ENCODE data around the gene CPHXL2. TPM values are rescaled to one million over a fixed set of nuclear protein-coding genes. Genes with fewer than 3 reads are reported as not detected.

The CPHXL2 gene
- total and polyA plus RNA-seq, 2 experiments from 2014 or later: not detected

DNA sequence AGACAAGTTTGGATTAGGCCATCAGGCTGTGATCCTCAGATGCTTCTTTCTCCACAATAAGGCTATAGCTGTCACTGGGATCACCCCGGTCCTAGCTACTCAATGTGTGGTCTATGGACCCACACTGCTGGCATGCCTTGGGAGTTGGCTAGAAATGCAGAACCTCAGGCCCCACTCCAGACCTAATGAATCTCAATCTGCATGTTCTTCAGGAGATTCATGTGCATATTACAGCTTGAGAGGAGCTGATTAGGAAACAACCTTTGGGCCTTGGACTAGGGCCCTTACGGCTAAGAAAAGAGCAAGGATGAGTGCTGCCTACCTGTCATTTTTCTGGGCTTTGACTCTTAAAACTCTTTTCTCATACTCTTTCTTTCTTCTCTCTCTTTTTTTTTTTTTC, 61.2 kb downstream of the CPHXL2 start:
- H3K27ac Mint-ChIP-seq: no peak overlapping the region
- Histone ChIP-seq H2AFZ (no peak overlapping the region), H3K4me3 (no peak overlapping the region), H3K4me1 (ENCODE audit: insufficient read depth) (no peaks in the 10 kb centered on the region), H3K36me3 (ENCODE audit: insufficient read depth) (peaks cover 46% of the 10 kb centered on the region), H3K4me2 (no peak overlapping the region), H3K27me3 (ENCODE audit: insufficient read depth) (no peaks in the 10 kb centered on the region), H3F3A (replicated peaks; ENCODE audit: low read depth) (no peaks in the 10 kb centered on the region), H4K20me1 (replicated peaks; ENCODE audit: insufficient read depth) (no peaks in the 10 kb centered on the region; the same call in none of the 2 replicates), H3K27ac (ENCODE audit: low read depth) (no peak overlapping the region), H3K9me2 (ENCODE audit: insufficient read depth) (no peaks in the 10 kb centered on the region), H3K79me2 (replicated peaks; ENCODE audit: insufficient read depth) (no peaks in the 10 kb centered on the region)
- H3K4me1 Mint-ChIP-seq: no peaks in the 10 kb centered on the region
- no peak for TF ChIP-seq STAT1 (IDR thresholded peaks at IDR 0.05; ENCODE audit: unreplicated experiment)
- no peak for TF ChIP-seq EZH2 (IDR thresholded peaks at IDR 0.05; ENCODE audit: low read depth, unreplicated experiment)
- TF ChIP-seq, protein P1, sequence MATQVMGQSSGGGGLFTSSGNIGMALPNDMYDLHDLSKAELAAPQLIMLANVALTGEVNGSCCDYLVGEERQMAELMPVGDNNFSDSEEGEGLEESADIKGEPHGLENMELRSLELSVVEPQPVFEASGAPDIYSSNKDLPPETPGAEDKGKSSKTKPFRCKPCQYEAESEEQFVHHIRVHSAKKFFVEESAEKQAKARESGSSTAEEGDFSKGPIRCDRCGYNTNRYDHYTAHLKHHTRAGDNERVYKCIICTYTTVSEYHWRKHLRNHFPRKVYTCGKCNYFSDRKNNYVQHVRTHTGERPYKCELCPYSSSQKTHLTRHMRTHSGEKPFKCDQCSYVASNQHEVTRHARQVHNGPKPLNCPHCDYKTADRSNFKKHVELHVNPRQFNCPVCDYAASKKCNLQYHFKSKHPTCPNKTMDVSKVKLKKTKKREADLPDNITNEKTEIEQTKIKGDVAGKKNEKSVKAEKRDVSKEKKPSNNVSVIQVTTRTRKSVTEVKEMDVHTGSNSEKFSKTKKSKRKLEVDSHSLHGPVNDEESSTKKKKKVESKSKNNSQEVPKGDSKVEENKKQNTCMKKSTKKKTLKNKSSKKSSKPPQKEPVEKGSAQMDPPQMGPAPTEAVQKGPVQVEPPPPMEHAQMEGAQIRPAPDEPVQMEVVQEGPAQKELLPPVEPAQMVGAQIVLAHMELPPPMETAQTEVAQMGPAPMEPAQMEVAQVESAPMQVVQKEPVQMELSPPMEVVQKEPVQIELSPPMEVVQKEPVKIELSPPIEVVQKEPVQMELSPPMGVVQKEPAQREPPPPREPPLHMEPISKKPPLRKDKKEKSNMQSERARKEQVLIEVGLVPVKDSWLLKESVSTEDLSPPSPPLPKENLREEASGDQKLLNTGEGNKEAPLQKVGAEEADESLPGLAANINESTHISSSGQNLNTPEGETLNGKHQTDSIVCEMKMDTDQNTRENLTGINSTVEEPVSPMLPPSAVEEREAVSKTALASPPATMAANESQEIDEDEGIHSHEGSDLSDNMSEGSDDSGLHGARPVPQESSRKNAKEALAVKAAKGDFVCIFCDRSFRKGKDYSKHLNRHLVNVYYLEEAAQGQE (IDR thresholded peaks at IDR 0.05; ENCODE audit: unreplicated experiment): no peak
- TF ChIP-seq, protein P2, sequence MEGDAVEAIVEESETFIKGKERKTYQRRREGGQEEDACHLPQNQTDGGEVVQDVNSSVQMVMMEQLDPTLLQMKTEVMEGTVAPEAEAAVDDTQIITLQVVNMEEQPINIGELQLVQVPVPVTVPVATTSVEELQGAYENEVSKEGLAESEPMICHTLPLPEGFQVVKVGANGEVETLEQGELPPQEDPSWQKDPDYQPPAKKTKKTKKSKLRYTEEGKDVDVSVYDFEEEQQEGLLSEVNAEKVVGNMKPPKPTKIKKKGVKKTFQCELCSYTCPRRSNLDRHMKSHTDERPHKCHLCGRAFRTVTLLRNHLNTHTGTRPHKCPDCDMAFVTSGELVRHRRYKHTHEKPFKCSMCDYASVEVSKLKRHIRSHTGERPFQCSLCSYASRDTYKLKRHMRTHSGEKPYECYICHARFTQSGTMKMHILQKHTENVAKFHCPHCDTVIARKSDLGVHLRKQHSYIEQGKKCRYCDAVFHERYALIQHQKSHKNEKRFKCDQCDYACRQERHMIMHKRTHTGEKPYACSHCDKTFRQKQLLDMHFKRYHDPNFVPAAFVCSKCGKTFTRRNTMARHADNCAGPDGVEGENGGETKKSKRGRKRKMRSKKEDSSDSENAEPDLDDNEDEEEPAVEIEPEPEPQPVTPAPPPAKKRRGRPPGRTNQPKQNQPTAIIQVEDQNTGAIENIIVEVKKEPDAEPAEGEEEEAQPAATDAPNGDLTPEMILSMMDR (conservative IDR thresholded peaks at IDR 0.05; ENCODE audit: low read depth in 2 of 2): no peak
- TF ChIP-seq, protein P3, sequence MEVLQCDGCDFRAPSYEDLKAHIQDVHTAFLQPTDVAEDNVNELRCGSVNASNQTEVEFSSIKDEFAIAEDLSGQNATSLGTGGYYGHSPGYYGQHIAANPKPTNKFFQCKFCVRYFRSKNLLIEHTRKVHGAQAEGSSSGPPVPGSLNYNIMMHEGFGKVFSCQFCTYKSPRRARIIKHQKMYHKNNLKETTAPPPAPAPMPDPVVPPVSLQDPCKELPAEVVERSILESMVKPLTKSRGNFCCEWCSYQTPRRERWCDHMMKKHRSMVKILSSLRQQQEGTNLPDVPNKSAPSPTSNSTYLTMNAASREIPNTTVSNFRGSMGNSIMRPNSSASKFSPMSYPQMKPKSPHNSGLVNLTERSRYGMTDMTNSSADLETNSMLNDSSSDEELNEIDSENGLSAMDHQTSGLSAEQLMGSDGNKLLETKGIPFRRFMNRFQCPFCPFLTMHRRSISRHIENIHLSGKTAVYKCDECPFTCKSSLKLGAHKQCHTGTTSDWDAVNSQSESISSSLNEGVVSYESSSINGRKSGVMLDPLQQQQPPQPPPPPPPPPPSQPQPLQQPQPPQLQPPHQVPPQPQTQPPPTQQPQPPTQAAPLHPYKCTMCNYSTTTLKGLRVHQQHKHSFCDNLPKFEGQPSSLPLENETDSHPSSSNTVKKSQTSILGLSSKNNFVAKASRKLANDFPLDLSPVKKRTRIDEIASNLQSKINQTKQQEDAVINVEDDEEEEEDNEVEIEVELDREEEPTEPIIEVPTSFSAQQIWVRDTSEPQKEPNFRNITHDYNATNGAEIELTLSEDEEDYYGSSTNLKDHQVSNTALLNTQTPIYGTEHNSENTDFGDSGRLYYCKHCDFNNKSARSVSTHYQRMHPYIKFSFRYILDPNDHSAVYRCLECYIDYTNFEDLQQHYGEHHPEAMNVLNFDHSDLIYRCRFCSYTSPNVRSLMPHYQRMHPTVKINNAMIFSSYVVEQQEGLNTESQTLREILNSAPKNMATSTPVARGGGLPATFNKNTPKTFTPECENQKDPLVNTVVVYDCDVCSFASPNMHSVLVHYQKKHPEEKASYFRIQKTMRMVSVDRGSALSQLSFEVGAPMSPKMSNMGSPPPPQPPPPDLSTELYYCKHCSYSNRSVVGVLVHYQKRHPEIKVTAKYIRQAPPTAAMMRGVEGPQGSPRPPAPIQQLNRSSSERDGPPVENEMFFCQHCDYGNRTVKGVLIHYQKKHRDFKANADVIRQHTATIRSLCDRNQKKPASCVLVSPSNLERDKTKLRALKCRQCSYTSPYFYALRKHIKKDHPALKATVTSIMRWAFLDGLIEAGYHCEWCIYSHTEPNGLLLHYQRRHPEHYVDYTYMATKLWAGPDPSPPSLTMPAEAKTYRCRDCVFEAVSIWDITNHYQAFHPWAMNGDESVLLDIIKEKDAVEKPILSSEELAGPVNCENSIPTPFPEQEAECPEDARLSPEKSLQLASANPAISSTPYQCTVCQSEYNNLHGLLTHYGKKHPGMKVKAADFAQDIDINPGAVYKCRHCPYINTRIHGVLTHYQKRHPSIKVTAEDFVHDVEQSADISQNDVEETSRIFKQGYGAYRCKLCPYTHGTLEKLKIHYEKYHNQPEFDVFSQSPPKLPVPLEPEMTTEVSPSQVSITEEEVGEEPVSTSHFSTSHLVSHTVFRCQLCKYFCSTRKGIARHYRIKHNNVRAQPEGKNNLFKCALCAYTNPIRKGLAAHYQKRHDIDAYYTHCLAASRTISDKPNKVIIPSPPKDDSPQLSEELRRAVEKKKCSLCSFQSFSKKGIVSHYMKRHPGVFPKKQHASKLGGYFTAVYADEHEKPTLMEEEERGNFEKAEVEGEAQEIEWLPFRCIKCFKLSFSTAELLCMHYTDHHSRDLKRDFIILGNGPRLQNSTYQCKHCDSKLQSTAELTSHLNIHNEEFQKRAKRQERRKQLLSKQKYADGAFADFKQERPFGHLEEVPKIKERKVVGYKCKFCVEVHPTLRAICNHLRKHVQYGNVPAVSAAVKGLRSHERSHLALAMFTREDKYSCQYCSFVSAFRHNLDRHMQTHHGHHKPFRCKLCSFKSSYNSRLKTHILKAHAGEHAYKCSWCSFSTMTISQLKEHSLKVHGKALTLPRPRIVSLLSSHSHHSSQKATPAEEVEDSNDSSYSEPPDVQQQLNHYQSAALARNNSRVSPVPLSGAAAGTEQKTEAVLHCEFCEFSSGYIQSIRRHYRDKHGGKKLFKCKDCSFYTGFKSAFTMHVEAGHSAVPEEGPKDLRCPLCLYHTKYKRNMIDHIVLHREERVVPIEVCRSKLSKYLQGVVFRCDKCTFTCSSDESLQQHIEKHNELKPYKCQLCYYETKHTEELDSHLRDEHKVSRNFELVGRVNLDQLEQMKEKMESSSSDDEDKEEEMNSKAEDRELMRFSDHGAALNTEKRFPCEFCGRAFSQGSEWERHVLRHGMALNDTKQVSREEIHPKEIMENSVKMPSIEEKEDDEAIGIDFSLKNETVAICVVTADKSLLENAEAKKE (CRISPR knock-in tag; IDR thresholded peaks at IDR 0.05): no peak
- TF ChIP-seq POLR2AphosphoS5 (IDR thresholded peaks at IDR 0.05; ENCODE audit: low read depth): no peak
- TF ChIP-seq JUNB (IDR thresholded peaks at IDR 0.05; ENCODE audit: unreplicated experiment): no peak
- TF ChIP-seq, protein P4, sequence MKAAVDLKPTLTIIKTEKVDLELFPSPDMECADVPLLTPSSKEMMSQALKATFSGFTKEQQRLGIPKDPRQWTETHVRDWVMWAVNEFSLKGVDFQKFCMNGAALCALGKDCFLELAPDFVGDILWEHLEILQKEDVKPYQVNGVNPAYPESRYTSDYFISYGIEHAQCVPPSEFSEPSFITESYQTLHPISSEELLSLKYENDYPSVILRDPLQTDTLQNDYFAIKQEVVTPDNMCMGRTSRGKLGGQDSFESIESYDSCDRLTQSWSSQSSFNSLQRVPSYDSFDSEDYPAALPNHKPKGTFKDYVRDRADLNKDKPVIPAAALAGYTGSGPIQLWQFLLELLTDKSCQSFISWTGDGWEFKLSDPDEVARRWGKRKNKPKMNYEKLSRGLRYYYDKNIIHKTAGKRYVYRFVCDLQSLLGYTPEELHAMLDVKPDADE (IDR thresholded peaks at IDR 0.05): no peak
- no peak for TF ChIP-seq ZNF331 (CRISPR knock-in tag; IDR thresholded peaks at IDR 0.05; ENCODE audit: low read depth)
- no peak for TF ChIP-seq EZH2phosphoT487 (IDR thresholded peaks at IDR 0.05; ENCODE audit: unreplicated experiment)
- TF ChIP-seq NANOG (IDR thresholded peaks at IDR 0.05; ENCODE audit: borderline replicate concordance): no peak
- no peak for TF ChIP-seq ZNF114 (CRISPR knock-in tag; IDR thresholded peaks at IDR 0.05)
- H3K36me3 Mint-ChIP-seq (ENCODE audit: low read depth): peaks cover 76% of the 10 kb centered on the region
- DNase-seq (ENCODE audit: low spot score) (no peak), ATAC-seq (no peak)
- no peaks in the 10 kb centered on the region for H3K27me3 Mint-ChIP-seq (ENCODE audit: insufficient read depth, low read depth, poor library complexity)
- no peak overlapping the region for H3K4me3 Mint-ChIP-seq
- no peaks in the 10 kb centered on the region for H3K9me3 Mint-ChIP-seq

Measured in GM23338 (cell line).